MM.1S (cell line): ENCODE results near the gene ZIC4.

Experiments
- DNase-seq: peaks from one replicate; pipeline ENCODE4 v3.0.0-alpha.2; 2015
- H2AFZ ChIP-seq: fragments of 300-600 bp; sonication (generic); 2 replicates; pipeline ENCODE4 v1.6.0; 2016; ENCODE audit warnings: antibody characterized with exemption, low read length
- H3F3A ChIP-seq: fragments of 300-600 bp; sonication (generic); 2 replicates; pipeline ENCODE4 v1.6.1; 2016; ENCODE audit warnings: mild to moderate bottlenecking, antibody characterized with exemption, low read length, moderate library complexity, mixed read lengths; ENCODE audit not compliant: insufficient read depth
- H3K27ac ChIP-seq: fragments of 300-600 bp; sonication (generic); 2 replicates; pipeline ENCODE4 v1.5.1; 2016; ENCODE audit warnings: mild to moderate bottlenecking, low read length
- H3K27me3 ChIP-seq: fragments of 300-600 bp; sonication (generic); replicated peaks from 2 replicates; pipeline ENCODE4 v1.6.0; 2016; ENCODE audit warnings: low read length; ENCODE audit not compliant: insufficient read depth
- H3K36me3 ChIP-seq: fragments of 300-600 bp; sonication (generic); replicated peaks from 2 replicates; pipeline ENCODE4 v1.6.1; 2016; ENCODE audit warnings: mild to moderate bottlenecking, low read length, mixed read lengths; ENCODE audit not compliant: insufficient read depth
- H3K4me1 ChIP-seq: fragments of 300-600 bp; sonication (generic); 2 replicates; pipeline ENCODE4 v1.6.1; 2016; ENCODE audit warnings: low read length, mixed read lengths
- H3K4me2 ChIP-seq: fragments of 300-600 bp; sonication (generic); 2 replicates; pipeline ENCODE4 v1.6.0; 2016; ENCODE audit warnings: low read depth, low read length
- H3K4me3 ChIP-seq: fragments of 300-600 bp; sonication (generic); 2 replicates; pipeline ENCODE4 v1.5.1; 2016; ENCODE audit warnings: low read length, mixed read lengths
- H3K79me2 ChIP-seq: fragments of 300-600 bp; sonication (generic); 2 replicates; pipeline ENCODE4 v1.6.1; 2016; ENCODE audit warnings: mixed run types, low read length, mixed read lengths
- H3K9ac ChIP-seq: fragments of 300-600 bp; sonication (generic); 2 replicates; pipeline ENCODE4 v1.6.1; 2016; ENCODE audit warnings: low read length, mixed read lengths
- H3K9me2 ChIP-seq: fragments of 300-600 bp; sonication (generic); replicated peaks from 2 replicates; pipeline ENCODE4 v1.6.1; 2016; ENCODE audit warnings: mild to moderate bottlenecking, low read length, mixed read lengths; ENCODE audit not compliant: insufficient read depth
- H3K9me3 ChIP-seq: fragments of 300-600 bp; sonication (generic); replicated peaks from 2 replicates; pipeline ENCODE4 v1.6.1; 2016; ENCODE audit warnings: mild to moderate bottlenecking, low read length, mixed read lengths; ENCODE audit not compliant: insufficient read depth
- H4K20me1 ChIP-seq: fragments of 300-600 bp; sonication (generic); 2 replicates; pipeline ENCODE4 v1.6.1; 2016; ENCODE audit warnings: mild to moderate bottlenecking, low read length, moderate library complexity, mixed read lengths; ENCODE audit not compliant: insufficient read depth
- EZH2 ChIP-seq: fragments of 300-600 bp; sonication (generic); optimal IDR thresholded peaks from 2 replicates; pipeline ENCODE3; 2017; ENCODE audit warnings: low read depth, mild to moderate bottlenecking, antibody characterized with exemption, low read length, mixed read lengths
- EZH2phosphoT487 ChIP-seq: fragments of 300-600 bp; sonication (generic); IDR thresholded peaks from 2 replicates; pipeline ENCODE4 v1.6.1; 2018; ENCODE audit warnings: antibody characterized with exemption, low read length
- TF ChIP-seq, protein P1 (sequence below): fragments of 300-600 bp; sonication (generic); IDR thresholded peaks from 2 replicates; pipeline ENCODE4 v1.5.1; 2016; ENCODE audit warnings: antibody characterized with exemption, low read length, mixed read lengths

The ZIC4 gene

DNA sequence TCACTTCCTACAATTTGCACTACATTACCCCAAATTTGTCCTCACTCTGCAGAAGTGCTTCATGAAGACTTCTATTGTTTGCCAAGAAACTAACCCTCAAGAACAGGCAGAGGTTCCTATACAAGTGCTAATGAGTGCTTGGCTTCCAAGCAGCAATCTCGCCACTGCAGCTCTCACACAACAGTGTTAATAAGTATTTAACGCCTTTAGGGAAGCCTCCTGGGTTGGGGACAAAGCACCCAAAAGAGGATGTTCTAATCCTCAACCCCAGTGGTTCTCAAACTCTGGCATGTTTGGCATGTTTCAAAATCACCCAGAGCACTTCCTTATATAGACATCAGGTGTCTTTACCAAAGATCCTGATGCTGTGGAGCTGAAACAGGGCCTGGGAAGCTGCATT is 64.6 kb downstream of the ZIC4 start:
- H3K79me2 ChIP-seq: no peaks in the 10 kb centered on the region
- H3K27ac ChIP-seq: no peak overlapping the region
- H3K4me2 ChIP-seq: no peak overlapping the region
- TF ChIP-seq EZH2 (no peak), EZH2phosphoT487 (no peak)
- TF ChIP-seq, protein P1, sequence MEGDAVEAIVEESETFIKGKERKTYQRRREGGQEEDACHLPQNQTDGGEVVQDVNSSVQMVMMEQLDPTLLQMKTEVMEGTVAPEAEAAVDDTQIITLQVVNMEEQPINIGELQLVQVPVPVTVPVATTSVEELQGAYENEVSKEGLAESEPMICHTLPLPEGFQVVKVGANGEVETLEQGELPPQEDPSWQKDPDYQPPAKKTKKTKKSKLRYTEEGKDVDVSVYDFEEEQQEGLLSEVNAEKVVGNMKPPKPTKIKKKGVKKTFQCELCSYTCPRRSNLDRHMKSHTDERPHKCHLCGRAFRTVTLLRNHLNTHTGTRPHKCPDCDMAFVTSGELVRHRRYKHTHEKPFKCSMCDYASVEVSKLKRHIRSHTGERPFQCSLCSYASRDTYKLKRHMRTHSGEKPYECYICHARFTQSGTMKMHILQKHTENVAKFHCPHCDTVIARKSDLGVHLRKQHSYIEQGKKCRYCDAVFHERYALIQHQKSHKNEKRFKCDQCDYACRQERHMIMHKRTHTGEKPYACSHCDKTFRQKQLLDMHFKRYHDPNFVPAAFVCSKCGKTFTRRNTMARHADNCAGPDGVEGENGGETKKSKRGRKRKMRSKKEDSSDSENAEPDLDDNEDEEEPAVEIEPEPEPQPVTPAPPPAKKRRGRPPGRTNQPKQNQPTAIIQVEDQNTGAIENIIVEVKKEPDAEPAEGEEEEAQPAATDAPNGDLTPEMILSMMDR: no peak
- H4K20me1 ChIP-seq: no peaks in the 10 kb centered on the region
- DNase-seq: no peak
- H3K9ac ChIP-seq: no peak overlapping the region
- H3F3A ChIP-seq: no peaks in the 10 kb centered on the region
- H2AFZ ChIP-seq: no peak overlapping the region
- H3K27me3 ChIP-seq: no peaks in the 10 kb centered on the region
- H3K4me1 ChIP-seq: no peaks in the 10 kb centered on the region
- no peaks in the 10 kb centered on the region for H3K9me2 ChIP-seq
- no peak overlapping the region for H3K4me3 ChIP-seq
- H3K9me3 ChIP-seq: no peaks in the 10 kb centered on the region
- H3K36me3 ChIP-seq: no peaks in the 10 kb centered on the region

DNA sequence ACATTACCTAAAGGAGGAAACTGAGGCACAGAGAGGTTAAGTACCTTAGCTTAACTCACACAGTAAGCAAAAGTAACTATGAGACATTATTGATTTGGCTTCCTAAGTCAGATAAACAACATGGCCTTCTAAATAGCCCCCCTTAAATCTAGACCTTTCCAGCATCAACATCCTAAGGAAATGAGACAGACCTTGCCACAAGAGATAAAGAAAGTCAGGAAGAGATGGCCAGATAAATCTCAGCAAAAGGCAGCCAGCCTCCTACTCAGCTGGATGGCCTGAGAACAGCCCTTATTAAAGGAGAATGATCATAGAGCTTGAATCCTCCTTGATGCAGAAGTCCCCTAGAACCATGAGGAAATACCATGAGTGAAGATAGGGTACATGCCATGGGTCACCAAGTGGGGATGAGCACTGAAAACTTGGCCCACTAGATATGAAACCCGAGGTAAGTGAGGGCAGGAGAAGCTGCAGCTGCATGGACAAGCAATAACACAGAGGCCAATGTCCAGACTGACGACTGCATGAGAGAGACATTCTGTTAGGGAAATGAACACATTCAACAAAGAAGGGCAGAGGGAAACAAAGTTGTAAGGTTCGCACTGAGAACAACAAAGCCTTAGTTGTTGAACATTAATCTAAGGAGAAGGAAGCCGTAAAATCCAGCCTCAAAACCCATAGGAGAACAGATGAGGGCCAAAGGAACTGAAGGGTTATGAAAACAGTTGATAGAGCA is 69.6 kb downstream of the ZIC4 start:
- Histone ChIP-seq H2AFZ (no peak overlapping the region), H3K4me1 (no peaks in the 10 kb centered on the region), H3K36me3 (no peaks in the 10 kb centered on the region), H3F3A (no peaks in the 10 kb centered on the region), H3K27me3 (no peaks in the 10 kb centered on the region), H4K20me1 (no peaks in the 10 kb centered on the region), H3K9me2 (no peaks in the 10 kb centered on the region), H3K27ac (no peak overlapping the region), H3K9ac (no peak overlapping the region), H3K4me3 (no peak overlapping the region), H3K79me2 (no peaks in the 10 kb centered on the region), H3K4me2 (no peak overlapping the region), H3K9me3 (no peaks in the 10 kb centered on the region)
- DNase-seq: no peak
- TF ChIP-seq, protein P1: no peak
- TF ChIP-seq EZH2 (no peak), EZH2phosphoT487 (no peak)
